Breast epithelium (tissue), 4 donors: ENCODE data around the gene HOXD4. TPM values are rescaled to one million over a fixed set of nuclear protein-coding genes. Genes with fewer than 3 reads are reported as not detected.

Source experiments
- DNase-seq, 2 donors: peaks; one replicate each; pipeline ENCODE4 v3.0.0-alpha.2; 2019; ENCODE audit warnings: low spot score in 2 of 2
- H3K27ac ChIP-seq, 2 donors: fragments of 200-600 bp; sonication (generic) in 1 of 2; one replicate each; pipeline ENCODE4 v1.5.1; 2016 to 2019; ENCODE audit warnings: mild to moderate bottlenecking in 1 of 2
- H3K27me3 ChIP-seq, 2 donors: fragments of 200-600 bp; sonication (generic) in 1 of 2; one replicate each; pipeline versions ENCODE4 v1.5.1 to v1.6.0; 2017 to 2019; ENCODE audit warnings: control low read depth in 1 of 2, mild to moderate bottlenecking in 1 of 2
- H3K36me3 ChIP-seq: fragments of 200-600 bp; one replicate; pipeline ENCODE4 v1.5.1; 2019
- H3K4me1 ChIP-seq, 2 donors: fragments of 200-600 bp; sonication (generic); one replicate each; pipeline ENCODE4 v1.5.1; 2016 to 2019; ENCODE audit warnings: control low read depth in 1 of 2
- H3K4me3 ChIP-seq, 3 donors: fragments of 200-600 bp; sonication (generic); 1 replicate in 2 of 3; 2 replicates in 1 of 3; pipeline ENCODE4 v1.5.1; 2016 to 2019; ENCODE audit warnings: mild to moderate bottlenecking in 3 of 3, moderate library complexity in 2 of 3
- H3K9me3 ChIP-seq, 2 donors: fragments of 200-600 bp; sonication (generic) in 1 of 2; one replicate each; pipeline ENCODE4 v1.5.1; 2016 to 2019; ENCODE audit warnings: control low read depth in 1 of 2
- CTCF ChIP-seq, 3 donors: fragments of 450-650 bp; IDR thresholded peaks; one replicate each; pipeline ENCODE4 v1.5.1; 2016 to 2017; ENCODE audit warnings: antibody characterized with exemption in 3 of 3, mild to moderate bottlenecking in 3 of 3, moderate library complexity in 3 of 3
- POLR2A ChIP-seq: fragments of 450-650 bp; IDR thresholded peaks from one replicate; pipeline ENCODE4 v1.6.1; 2016; ENCODE audit warnings: antibody characterized with exemption, mild to moderate bottlenecking, moderate library complexity
- POLR2AphosphoS5 ChIP-seq, 3 donors: sonication (generic); formaldehyde crosslinking; IDR thresholded peaks; one replicate each; pipeline ENCODE4 v1.6.1; 2017; ENCODE audit warnings: antibody characterized with exemption in 3 of 3
- intact Hi-C: fragments of 100-400 bp; cut with DNase I; formaldehyde crosslinking; loops from one replicate; pipeline ENCODE4 v1.15.1; 2023; ENCODE audit warnings: low total_unique reads
- total RNA-seq, 3 donors: library from RNA; depleted of rRNA; stranded (reverse); fragments of >200 nt; gene quantifications; one replicate each; pipeline ENCODE4 v1.1.0, GENCODE V29; 2016

HOXD4 gene
- total RNA-seq, 3 donors from 2014 or later = 1.9 to 5.8 (median 5.6) TPM

GRCh38 chr2:176126929-176127773 lies 24.2 kb upstream of the HOXD4 start:
- TF ChIP-seq POLR2A (no peak), CTCF (IDR thresholded peaks at IDR 0.05) (peak; percentile 77 to 87 (median 85))
- no peaks in the 10 kb centered on the region for H3K4me1 ChIP-seq
- no peak for DNase-seq

GRCh38 chr2:176127774-176128072 lies 23.6 kb upstream of the HOXD4 start:
- H3K9me3 ChIP-seq = peaks cover 0 to 3% of the 10 kb centered on the region in 2 donors
- H3K36me3 ChIP-seq = no peaks in the 10 kb centered on the region
- no peak for DNase-seq
- TF ChIP-seq POLR2AphosphoS5 (IDR thresholded peaks at IDR 0.05) = no peak
- TF ChIP-seq CTCF (IDR thresholded peaks at IDR 0.05) = no peak
- no peak for TF ChIP-seq POLR2A
- H3K27ac ChIP-seq = peak overlapping the region; percentile 83 to 98
- H3K4me3 ChIP-seq = peak overlapping the region in 2 of 3 donors; percentile 52 to 73
- H3K27me3 ChIP-seq = peaks cover 5 to 86% of the 10 kb centered on the region in 2 donors
- no peaks in the 10 kb centered on the region for H3K4me1 ChIP-seq
- intact Hi-C loops = no loop called here

More at GRCh38 chr2:176126929-176127773, 24.2 kb upstream of the HOXD4 start:
- peak overlapping the region in 1 of 3 donors; percentile 73 for H3K4me3 ChIP-seq
- intact Hi-C loops = no loop called here
- no peak overlapping the region for H3K27ac ChIP-seq
- H3K36me3 ChIP-seq = no peaks in the 10 kb centered on the region
- H3K9me3 ChIP-seq = peaks cover 0 to 3% of the 10 kb centered on the region in 2 donors
- peaks cover 5 to 86% of the 10 kb centered on the region in 2 donors for H3K27me3 ChIP-seq

- no peak for DNase-seq
- Histone ChIP-seq H3K4me3 (peak overlapping the region; percentile 52 to 73 (median 60)), H3K36me3 (no peaks in the 10 kb centered on the region), H3K27ac (peak overlapping the region; percentile 83 to 98), H3K27me3 (peaks cover 5 to 83% of the 10 kb centered on the region in 2 donors), H3K4me1 (no peaks in the 10 kb centered on the region), H3K9me3 (peaks cover 0 to 3% of the 10 kb centered on the region in 2 donors)
- intact Hi-C loops = no loop called here
- TF ChIP-seq CTCF (IDR thresholded peaks at IDR 0.05) = no peak
- TF ChIP-seq POLR2A = no peak
- no peak for TF ChIP-seq POLR2AphosphoS5 (IDR thresholded peaks at IDR 0.05)
These were observed 23.0 kb upstream of the HOXD4 start for GRCh38 chr2:176128172-176128981.

- Histone ChIP-seq H3K27ac (peak within 1 kb of the TSS; percentile 83 to 98), H3K9me3 (peaks cover 0 to 3% of the 10 kb centered on the region in 2 donors), H3K4me3 (peak within 1 kb of the TSS; percentile 52 to 73 (median 60)), H3K27me3 (peaks cover 5 to 83% of the 10 kb centered on the region in 2 donors), H3K4me1 (no peaks in the 10 kb centered on the region), H3K36me3 (no peaks in the 10 kb centered on the region)
- no peak for DNase-seq
- TF ChIP-seq POLR2AphosphoS5 (IDR thresholded peaks at IDR 0.05) (peak; percentile 66 to 90 (median 82)), CTCF (IDR thresholded peaks at IDR 0.05) (no peak), POLR2A (no peak)
- intact Hi-C loops = no loop called here
These were observed 22.2 kb upstream of the HOXD4 start, which contains the start of gene HOXD8 for GRCh38 chr2:176128982-176129796. Gene HOXD8 (plus strand): TSS chr2:176129705. CDS start chr2:176130367, 662 bp downstream.
